ENCODE results near the gene NDUFB11. TPM values are rescaled to one million over a fixed set of nuclear protein-coding genes. Genes with fewer than 3 reads are reported as not detected.

The NDUFB11 gene
- polyA plus RNA-seq, 12 donors = 71.5 to 108 (median 93.0) TPM; not detected in 1

DNA sequence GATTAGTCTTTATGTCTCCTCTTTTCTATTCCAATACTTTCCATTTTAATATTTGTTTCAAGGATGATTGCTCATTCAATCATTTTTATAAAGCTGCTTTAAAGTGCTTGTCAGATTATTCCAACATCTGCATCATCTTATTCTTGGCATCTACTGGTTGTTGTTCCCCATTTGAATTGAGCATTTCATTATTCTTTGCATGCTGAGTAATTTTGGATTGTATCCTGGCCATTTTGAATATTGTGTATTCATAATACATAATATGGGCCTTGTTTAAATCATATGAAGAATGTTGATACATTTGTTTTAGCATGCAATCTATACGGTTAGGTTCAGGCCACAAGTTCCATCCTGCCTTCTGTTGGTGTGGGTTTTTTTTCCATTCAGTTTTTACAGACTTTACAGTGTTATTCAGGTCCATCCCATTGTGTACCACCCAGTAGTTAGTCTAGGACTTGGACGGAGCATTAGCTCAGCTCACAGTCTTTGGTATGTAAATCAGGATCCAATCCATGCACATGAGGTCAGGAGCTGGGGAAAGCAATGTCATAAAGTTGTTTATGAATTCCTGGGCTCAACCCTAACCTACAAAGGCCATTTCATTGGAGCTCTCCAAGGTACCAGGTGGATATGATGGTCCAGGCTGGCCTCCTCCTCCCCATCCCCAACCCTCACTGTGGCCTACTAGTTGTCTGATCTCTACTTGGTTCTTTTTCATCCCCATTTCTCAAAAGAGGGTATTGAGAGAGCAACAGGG lies 46.0 kb downstream of the NDUFB11 start:
- DNase-seq = no peak

DNA sequence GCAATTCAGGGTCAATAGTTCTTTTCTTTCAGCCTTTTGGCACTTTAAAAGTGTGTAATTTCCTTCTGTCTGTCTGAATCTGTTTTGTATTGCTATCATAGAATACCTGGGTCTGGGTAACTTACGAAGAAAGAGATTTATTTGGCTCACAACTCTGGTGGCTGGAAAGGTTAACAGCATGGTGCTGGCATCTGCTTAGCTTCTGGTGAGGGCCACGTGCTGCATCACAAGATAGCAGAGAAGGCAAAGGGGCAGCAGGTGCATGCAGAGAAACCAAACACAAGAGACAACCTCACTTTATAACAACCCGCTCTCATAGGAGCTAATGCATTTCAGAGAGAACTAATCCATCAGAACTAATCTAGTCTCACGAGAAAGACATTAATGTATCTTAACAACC lies 47.5 kb downstream of the NDUFB11 start:
- no peak for DNase-seq

- no peak for DNase-seq
Observed at GRCh38 chrX:47093860-47094259, 50.6 kb downstream of the NDUFB11 start.

- no peak for DNase-seq
Observed at GRCh38 chrX:47093248-47093647, 51.3 kb downstream of the NDUFB11 start.

Other genes with a start within 250 kb of the NDUFB11 start
- gene JADE3, start 232.3 kb downstream of the NDUFB11 start, polyA plus RNA-seq (ENCODE audit: insufficient read length in 12 of 12) = 1 to 10 TPM in 11 of 12 donors, not detected in 1; 4.4 to 7.0 (median 5.0) TPM
- 1 to 10 TPM in 10 of 12 donors, not detected in 2; 1.8 to 4.2 (median 2.2) TPM for gene RGN, start 66.3 kb downstream of the NDUFB11 start, polyA plus RNA-seq (ENCODE audit: insufficient read length in 12 of 12)
- 10 to 100 TPM in 11 of 12 donors, not detected in 1; 28.7 to 55.3 (median 33.6) TPM for gene RBM10, start 519 bp upstream of the NDUFB11 start, polyA plus RNA-seq (ENCODE audit: insufficient read length in 12 of 12)
- 100 to 1,000 TPM in 11 of 12 donors, not detected in 1; 106 to 174 (median 130) TPM for gene UBA1, start 49.1 kb upstream of the NDUFB11 start, polyA plus RNA-seq (ENCODE audit: insufficient read length in 12 of 12)
- gene CDK16, start 74.0 kb upstream of the NDUFB11 start, polyA plus RNA-seq (ENCODE audit: insufficient read length in 12 of 12) = 100 to 1,000 TPM in 6 of 12 donors, 10 to 100 TPM in 5, not detected in 1; 84.6 to 119 (median 101) TPM
- 100 to 1,000 TPM in 1 of 12 donors, 10 to 100 TPM in 10, not detected in 1; 57.2 to 104 (median 87.7) TPM for gene USP11, start 88.3 kb upstream of the NDUFB11 start, polyA plus RNA-seq (ENCODE audit: insufficient read length in 12 of 12)
- gene ZNF157, start 225.9 kb upstream of the NDUFB11 start, polyA plus RNA-seq (ENCODE audit: insufficient read length in 12 of 12) = under 1 TPM in 10 of 12 donors, not detected in 2; 0.16 to 0.58 (median 0.37) TPM

All from muscle of arm (tissue), 12 donors.